ENCODE data around the gene ZNF662. TPM values are rescaled to one million over a fixed set of nuclear protein-coding genes. Genes with fewer than 3 reads are reported as not detected.
"Not testable (repeated sequence)": the region's sequence is repeated elsewhere in the genome, so short reads cannot be mapped to it uniquely, and the experiment has no call there.

ZNF662 gene
- 10 to 100 TPM; 22.5 to 27.7 (median 25.9) TPM for polyA plus RNA-seq (ENCODE audit: insufficient read length in 4 of 4)

GRCh38 chr3:42906070-42906847 lies at the start of gene ZNF662:
ZNF662 (plus strand) TSS chr3:42906142; CDS start chr3:42908115, 1,973 bp downstream.
- peak; percentile 18 to 52 (median 48) for DNase-seq (ENCODE audit: low read depth in 4 of 4, low spot score in 3 of 4)

GRCh38 chr3:42856544-42856943 lies 49.4 kb upstream of the ZNF662 start:
- no peak for DNase-seq (ENCODE audit: low read depth in 4 of 4, low spot score in 3 of 4)

GRCh38 chr3:42864321-42864950 lies 41.5 kb upstream of the ZNF662 start:
- DNase-seq (ENCODE audit: low read depth in 4 of 4, low spot score in 3 of 4) = no peak

- DNase-seq (ENCODE audit: low read depth in 4 of 4, low spot score in 3 of 4) = no peak
These were observed 40.7 kb upstream of the ZNF662 start for GRCh38 chr3:42865256-42865655.

- no peak for DNase-seq (ENCODE audit: low read depth in 4 of 4, low spot score in 3 of 4)
These were observed 38.8 kb upstream of the ZNF662 start for GRCh38 chr3:42867138-42867537.

GRCh38 chr3:42868841-42869240 lies 37.1 kb upstream of the ZNF662 start:
- no peak for DNase-seq (ENCODE audit: low read depth in 4 of 4, low spot score in 3 of 4)

GRCh38 chr3:42871592-42872196 lies 34.2 kb upstream of the ZNF662 start:
- DNase-seq (ENCODE audit: low read depth in 4 of 4, low spot score in 3 of 4) = no peak

GRCh38 chr3:42872718-42873117 lies 33.2 kb upstream of the ZNF662 start:
- no peak for DNase-seq (ENCODE audit: low read depth in 4 of 4, low spot score in 3 of 4)

GRCh38 chr3:42873221-42873982 lies 32.5 kb upstream of the ZNF662 start:
- DNase-seq (ENCODE audit: low read depth in 4 of 4, low spot score in 3 of 4) = no peak

GRCh38 chr3:42874749-42875148 lies 31.2 kb upstream of the ZNF662 start:
- no peak for DNase-seq (ENCODE audit: low read depth in 4 of 4, low spot score in 3 of 4)

- DNase-seq (ENCODE audit: low read depth in 4 of 4, low spot score in 3 of 4) = no peak
These were observed 30.4 kb upstream of the ZNF662 start, which contains the start of gene CYP8B1 for GRCh38 chr3:42875325-42876151. CYP8B1 (minus strand) TSS chr3:42875879; CDS start chr3:42875816, 63 bp downstream.

- DNase-seq (ENCODE audit: low read depth in 4 of 4, low spot score in 3 of 4) = no peak
These were observed 29.5 kb upstream of the ZNF662 start for GRCh38 chr3:42876401-42876800.

- no peak for DNase-seq (ENCODE audit: low read depth in 4 of 4, low spot score in 3 of 4)
These were observed 28.8 kb upstream of the ZNF662 start for GRCh38 chr3:42876940-42877720.

- DNase-seq (ENCODE audit: low read depth in 4 of 4, low spot score in 3 of 4) = no peak
These were observed 28.1 kb upstream of the ZNF662 start for GRCh38 chr3:42877881-42878280.

- DNase-seq (ENCODE audit: low read depth in 4 of 4, low spot score in 3 of 4) = no peak
These were observed 25.8 kb upstream of the ZNF662 start for GRCh38 chr3:42880183-42880582.

GRCh38 chr3:42880601-42881451 lies 25.1 kb upstream of the ZNF662 start:
- DNase-seq (ENCODE audit: low read depth in 4 of 4, low spot score in 3 of 4) = peak; percentile 60 to 73 (median 63)

- not testable (repeated sequence) for DNase-seq (ENCODE audit: low read depth in 4 of 4, low spot score in 3 of 4)
These were observed 22.6 kb upstream of the ZNF662 start for GRCh38 chr3:42883251-42883930.

- no peak for DNase-seq (ENCODE audit: low read depth in 4 of 4, low spot score in 3 of 4)
These were observed 21.6 kb upstream of the ZNF662 start for GRCh38 chr3:42884324-42884723.
